Measurements from ENCODE around the gene ACOT9.
A peak's percentile ranks its signal among the peaks of the same experiment; 100 is the strongest.
"Not testable (repeated sequence)": the region's sequence is repeated elsewhere in the genome, so short reads cannot be mapped to it uniquely, and the experiment has no call there.

ACOT9 gene

GRCh38 chrX:23765868-23766267 lies 22.8 kb upstream of the ACOT9 start:
- DNase-seq (ENCODE audit: low read depth): no peak

GRCh38 chrX:23765449-23765848 lies 22.4 kb upstream of the ACOT9 start:
- DNase-seq (ENCODE audit: low read depth): no peak

DNA sequence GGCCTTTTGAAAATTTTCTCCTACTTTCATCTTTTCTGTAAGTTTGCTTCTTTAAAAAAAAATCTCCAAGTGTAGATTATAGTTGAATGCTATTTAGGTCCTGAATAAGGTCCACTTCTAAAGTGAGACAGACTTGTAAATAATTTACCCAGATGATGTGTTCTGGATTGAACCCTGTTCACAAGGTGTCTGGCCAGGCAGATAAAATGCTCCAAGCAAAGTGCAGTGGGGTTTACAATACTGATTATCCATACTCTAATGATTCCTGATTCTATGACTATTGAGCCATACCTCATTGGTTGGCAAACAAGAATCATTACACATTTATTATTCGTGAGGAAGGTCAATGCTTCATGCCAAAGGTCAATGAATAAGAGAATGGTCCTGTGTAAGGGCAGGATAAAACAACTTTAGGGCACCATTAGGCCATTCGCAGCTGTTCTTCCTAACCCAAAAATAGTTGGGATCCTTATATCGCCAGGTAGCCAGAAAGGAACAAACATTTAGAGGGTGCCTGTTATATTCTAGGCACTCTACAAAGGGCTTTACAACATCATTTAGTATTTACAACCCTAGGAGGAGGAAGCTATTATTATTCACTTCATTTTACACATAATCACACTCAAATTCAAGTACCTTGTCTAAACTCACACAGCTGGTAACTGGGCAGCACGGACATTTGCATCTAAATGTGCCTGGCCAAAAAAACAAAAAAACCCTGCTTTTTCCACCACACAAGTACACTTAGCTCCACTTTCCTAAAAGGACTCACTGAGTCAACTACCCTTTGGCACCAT lies 21.3 kb upstream of the ACOT9 start:
- DNase-seq (ENCODE audit: low read depth): no peak

DNA sequence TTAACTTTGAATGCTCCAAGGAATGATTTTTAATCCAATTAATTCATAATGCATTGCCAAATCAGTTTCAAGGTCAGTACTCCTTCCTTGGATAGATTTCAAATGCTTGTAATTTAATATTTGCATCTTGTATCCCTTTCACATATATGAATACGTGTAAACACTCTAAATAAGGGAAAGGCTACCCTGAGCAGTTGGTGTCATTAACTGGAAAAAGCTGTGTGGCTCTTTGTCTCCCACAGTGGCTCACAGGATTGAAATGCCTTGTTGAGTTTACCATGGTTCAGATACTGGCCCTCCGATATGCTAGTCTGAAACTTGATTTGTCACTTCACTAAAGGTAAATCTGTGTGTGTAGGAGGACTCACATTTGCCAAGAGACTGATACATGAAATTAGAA lies 16.7 kb upstream of the ACOT9 start:
- no peak for DNase-seq (ENCODE audit: low read depth)

- no peak for DNase-seq (ENCODE audit: low read depth)
Measured at GRCh38 chrX:23756165-23756564, 13.1 kb upstream of the ACOT9 start.

DNA sequence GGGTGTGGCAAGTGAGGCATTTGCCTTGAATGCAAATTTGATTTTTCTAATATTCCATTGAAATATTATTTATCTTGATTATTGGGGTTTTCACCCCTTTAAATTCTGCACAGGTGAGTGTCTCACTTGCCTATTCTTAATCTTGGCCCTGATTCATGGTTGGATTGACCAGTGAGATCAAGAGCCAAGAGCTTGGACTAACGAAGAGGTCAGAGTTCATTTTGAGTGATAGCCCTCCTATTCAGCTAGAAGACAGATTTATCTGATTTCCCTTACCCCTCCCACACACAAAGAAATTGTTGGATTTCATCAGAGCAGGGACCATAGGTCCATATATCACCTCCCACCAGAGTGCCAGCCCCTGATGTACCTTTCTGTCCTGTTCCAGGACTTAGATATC lies 11.6 kb upstream of the ACOT9 start:
- no peak for DNase-seq (ENCODE audit: low read depth)

DNA sequence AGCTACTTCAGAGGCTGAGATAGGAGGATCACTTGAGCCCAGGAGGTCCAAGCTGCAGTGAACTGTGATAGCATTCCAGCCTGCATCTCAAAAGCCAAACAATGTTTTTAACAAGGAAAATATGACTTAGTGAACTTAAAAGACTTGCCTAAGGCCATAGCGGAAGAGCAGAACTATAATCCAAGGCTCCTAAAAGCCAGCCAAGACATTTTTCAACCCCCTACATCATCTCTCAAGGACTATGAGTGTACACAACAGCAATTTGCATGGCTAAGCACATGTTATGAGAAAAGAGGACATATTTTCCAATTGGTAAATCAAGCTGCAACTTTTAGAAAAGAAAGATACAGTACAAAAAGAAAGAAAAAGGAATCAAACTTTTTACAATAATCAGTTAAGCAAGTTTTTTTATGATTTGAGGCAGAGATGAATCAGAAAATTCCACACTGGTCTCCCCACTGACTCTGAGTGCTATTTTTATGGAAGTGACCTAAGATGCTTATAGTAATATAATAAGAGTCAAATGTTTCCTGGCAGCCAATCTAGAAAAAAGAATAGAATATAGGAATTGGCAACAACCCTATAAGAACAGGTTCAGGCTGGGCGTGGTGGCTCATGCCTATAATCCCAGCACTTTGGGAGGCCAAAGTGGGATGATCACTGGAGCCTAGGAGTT lies 9.8 kb upstream of the ACOT9 start:
- DNase-seq (ENCODE audit: low read depth): peak; percentile 62

- peak; percentile 3 for DNase-seq (ENCODE audit: low read depth)
Measured at GRCh38 chrX:23749576-23749975, 6.5 kb upstream of the ACOT9 start.

GRCh38 chrX:23749129-23749528 lies 6.1 kb upstream of the ACOT9 start:
- DNase-seq (ENCODE audit: low read depth): no peak

- DNase-seq (ENCODE audit: low read depth): no peak
Measured at GRCh38 chrX:23745786-23746185, 2.7 kb upstream of the ACOT9 start.

DNA sequence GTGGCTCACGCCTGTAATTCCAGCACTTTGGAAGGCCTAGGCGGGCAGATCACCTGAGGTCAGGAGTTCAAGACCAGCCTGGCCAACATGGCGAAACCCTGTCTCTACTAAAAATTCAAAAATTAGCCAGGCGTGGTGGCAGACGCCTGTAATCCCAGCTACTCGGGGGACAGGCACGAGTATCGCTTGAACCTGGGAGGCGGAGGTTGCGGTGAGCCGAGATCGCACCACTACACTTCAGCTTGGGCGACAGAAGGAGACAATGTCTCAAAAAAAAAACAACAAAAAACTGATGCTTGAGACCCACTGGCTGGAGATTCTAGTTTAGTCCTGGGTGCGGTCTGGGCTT lies 521 bp upstream of the ACOT9 start:
- DNase-seq (ENCODE audit: low read depth): not testable (repeated sequence)

DNA sequence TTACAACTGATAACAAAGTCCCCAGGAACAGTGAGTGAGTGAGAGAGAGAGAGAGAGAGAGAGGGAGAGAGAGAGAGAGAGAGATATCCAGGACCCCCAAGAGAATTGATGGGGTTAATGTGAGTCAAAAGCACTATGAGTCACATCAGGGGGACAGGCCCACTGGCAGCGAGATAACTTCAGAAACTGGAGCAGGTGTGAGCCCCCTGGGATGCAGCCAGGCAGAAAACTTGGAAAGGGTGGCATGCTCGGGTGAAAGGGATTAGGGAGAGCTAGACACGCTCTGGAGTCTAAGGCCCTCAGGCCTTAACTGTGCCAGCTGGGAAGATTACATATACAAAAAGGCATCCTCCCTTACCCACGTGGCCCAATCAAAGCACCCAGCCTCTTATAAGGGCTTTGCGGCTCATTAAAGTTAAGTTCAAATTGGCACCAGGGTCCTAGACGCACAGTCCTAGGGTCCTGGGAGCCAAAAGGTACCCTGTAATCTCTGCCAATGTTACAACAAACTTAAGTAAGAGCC lies 841 bp downstream of the ACOT9 start:
- DNase-seq (ENCODE audit: low read depth): peak; percentile 38

- no peak for DNase-seq (ENCODE audit: low read depth)
Measured at GRCh38 chrX:23737413-23737812, 5.7 kb downstream of the ACOT9 start.

GRCh38 chrX:23736030-23736429 lies 7.0 kb downstream of the ACOT9 start:
- DNase-seq (ENCODE audit: low read depth): no peak

DNA sequence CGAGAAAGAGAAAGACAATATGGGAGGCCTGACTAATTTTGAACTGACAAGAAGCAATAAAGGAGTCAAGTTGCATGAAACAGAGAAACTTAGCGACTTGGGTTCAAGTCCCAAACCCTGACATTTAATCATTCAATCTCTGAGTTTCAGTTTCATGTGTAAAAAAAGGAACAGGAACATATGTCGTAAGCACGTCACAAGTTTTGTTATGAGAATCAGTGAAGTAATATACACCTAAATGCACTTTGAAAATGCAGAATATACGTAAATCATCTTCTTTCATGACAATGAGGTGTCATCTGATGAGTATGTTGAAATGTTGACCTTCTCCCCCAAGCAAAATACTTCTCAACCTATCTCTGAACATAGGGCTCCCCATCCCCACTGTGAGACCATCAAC lies 10.4 kb downstream of the ACOT9 start:
- DNase-seq (ENCODE audit: low read depth): no peak

- DNase-seq (ENCODE audit: low read depth): no peak
Measured at GRCh38 chrX:23731951-23732350, 11.1 kb downstream of the ACOT9 start.

- no peak for DNase-seq (ENCODE audit: low read depth)
Measured at GRCh38 chrX:23729214-23729613, 13.9 kb downstream of the ACOT9 start.

DNA sequence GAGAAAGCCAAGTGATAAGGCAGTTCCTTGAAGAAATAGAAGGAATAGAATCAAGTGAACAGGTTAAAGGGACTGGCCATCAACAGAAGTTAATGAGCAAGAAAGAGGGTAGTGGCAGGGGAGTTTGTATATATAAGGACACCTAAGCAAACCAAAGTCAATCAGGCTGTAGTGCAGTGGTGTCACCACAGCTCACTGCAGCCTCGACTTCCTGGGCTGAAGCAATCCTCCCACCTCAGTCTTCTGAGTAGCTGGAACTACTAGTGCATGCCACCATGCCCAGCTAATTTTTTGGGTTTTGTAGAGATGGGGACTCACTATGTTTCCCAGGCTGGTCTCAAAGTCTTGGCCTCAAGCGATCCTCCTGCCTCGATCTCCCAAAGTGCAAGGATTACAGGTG lies 15.9 kb downstream of the ACOT9 start:
- DNase-seq (ENCODE audit: low read depth): no peak

GRCh38 chrX:23726191-23726590 lies 16.9 kb downstream of the ACOT9 start:
- DNase-seq (ENCODE audit: low read depth): no peak

DNA sequence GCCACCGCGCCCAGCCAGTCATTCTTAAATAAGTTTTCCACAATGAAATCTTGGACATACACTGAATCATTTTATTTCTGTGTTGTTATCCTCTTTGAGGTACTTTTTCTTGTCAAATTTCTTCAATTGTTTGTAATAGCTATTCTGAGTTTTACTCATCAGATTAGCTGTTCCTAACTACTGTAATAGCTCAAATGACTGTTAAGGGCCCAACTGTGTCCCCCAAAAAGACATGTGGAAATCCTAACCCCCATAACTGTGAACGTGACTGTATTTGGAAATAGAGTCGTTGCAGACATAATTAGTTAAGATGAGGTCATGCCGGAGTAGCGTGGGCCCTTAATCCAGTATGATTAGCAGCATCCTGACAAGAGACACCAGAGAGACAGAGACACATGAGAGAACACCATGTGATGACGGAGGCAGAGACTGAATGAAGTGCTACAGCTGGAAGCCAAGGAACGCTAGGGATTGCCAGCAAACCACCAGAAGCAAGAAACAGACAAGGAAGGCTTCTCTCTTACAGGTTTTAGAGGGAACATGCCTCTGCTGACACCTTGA lies 22.9 kb downstream of the ACOT9 start:
- DNase-seq (ENCODE audit: low read depth): no peak

DNA sequence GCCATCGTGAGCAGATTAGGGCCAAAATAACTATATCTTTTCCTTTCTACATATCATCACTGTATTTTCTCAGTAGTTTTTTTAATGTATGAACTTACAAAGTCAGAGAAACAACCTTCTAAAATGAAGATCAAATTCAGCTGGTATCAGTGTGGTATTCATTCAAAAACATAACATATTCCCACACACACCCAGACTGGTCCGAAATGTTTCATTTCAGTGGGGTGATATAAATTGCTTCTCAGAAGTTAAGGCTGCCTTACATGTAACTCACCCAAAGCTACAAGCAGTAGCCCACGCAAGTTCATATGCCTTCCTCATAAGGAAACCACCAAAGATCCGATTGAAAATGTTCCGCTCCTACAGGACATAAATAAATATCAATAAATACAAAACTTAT lies 37.8 kb downstream of the ACOT9 start:
- no peak for DNase-seq (ENCODE audit: low read depth)

DNA sequence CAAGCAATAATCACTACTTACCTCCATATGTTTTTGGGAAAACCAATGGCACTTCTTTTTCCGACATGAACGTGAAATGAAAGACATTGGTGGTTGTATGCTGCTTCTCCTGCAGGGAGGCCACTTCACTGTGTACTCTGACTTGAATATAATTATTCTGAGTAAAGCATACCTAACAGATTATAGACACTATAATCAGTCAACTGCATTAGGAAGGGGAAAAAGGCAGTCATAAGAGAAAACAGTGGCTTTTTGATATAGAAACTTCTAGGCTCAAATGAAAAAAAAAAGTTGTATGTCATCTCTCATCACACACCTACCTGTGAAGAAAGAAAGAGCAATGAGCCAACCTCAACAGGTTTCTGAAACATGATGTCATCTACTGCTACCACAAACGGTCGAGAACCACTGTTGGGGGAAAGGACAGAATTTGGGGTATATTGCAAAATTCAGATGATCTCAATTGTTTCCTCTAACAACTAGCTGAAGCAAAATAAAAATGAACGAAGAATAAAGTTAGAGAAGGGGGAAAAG lies 38.3 kb downstream of the ACOT9 start:
- DNase-seq (ENCODE audit: low read depth): no peak

- no peak for DNase-seq (ENCODE audit: low read depth)
Measured at GRCh38 chrX:23699636-23700194, 43.4 kb downstream of the ACOT9 start.

Data from GM04503 (cell line).